Myocyte (in vitro differentiated cells): Measurements from ENCODE around the gene CREB3L2. TPM values are rescaled to one million over a fixed set of nuclear protein-coding genes. Genes with fewer than 3 reads are reported as not detected.

Experiments
- DNase-seq: peaks from one replicate; pipeline ENCODE4 v3.0.0-alpha.2; 2012; ENCODE audit warnings: low read depth
- total RNA-seq: library from RNA; depleted of rRNA; stranded (reverse); fragments of >200 nt; gene quantifications from 2 replicates; pipeline ENCODE4 v1.2.3, GENCODE V29; 2014

The CREB3L2 gene
- total RNA-seq, 1 donor from 2014 or later: 31.3 TPM

DNA sequence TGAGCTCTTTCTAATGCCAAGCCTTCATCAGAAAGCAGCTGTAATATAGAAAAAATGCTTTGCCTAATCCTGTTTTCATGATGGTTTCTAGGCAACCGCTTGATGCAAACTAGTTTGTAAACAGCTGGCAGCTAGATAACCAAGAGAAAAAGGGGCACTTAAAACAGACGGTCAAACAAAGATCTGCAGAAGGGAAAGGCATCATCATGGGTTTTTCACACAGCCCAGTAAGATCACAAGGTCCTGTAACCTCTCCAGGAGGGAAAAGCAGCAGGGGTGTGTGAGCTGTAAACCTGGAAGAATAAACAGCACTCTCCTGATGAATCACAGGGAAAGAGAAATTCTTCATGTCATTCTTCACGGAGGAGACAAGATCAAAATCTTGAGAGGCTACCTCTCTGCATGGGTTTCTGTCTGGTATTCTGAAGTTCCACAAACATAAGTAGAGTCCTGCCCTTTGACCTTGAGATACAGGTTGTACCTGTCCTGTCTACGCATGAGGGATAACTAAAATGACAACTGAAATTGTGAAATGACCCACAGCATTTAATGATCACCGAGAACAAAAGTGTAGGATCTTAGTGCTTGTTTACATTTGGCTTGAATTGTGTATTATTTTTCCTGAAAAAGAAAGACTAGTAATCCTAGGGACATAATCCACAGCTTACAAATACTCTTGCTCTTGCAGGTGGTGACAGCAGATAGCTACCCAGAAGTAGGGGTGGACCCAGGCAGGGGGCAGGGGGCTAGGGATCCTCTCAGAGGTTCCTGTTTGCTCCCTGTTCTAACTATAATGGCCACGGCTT, 48.0 kb downstream of the CREB3L2 start:
- DNase-seq: peak; percentile 89

GRCh38 chr7:137953043-137953664, 48.7 kb downstream of the CREB3L2 start:
- DNase-seq: peak; percentile 56

GRCh38 chr7:137952426-137952805, 49.5 kb downstream of the CREB3L2 start:
- no peak for DNase-seq

- no peak for DNase-seq
Measured at GRCh38 chr7:137951700-137952425, 50.0 kb downstream of the CREB3L2 start.

- no peak for DNase-seq
Measured at GRCh38 chr7:137950967-137951366, 50.9 kb downstream of the CREB3L2 start.

- DNase-seq: no peak
Measured at GRCh38 chr7:137950263-137950621, 51.6 kb downstream of the CREB3L2 start.

DNA sequence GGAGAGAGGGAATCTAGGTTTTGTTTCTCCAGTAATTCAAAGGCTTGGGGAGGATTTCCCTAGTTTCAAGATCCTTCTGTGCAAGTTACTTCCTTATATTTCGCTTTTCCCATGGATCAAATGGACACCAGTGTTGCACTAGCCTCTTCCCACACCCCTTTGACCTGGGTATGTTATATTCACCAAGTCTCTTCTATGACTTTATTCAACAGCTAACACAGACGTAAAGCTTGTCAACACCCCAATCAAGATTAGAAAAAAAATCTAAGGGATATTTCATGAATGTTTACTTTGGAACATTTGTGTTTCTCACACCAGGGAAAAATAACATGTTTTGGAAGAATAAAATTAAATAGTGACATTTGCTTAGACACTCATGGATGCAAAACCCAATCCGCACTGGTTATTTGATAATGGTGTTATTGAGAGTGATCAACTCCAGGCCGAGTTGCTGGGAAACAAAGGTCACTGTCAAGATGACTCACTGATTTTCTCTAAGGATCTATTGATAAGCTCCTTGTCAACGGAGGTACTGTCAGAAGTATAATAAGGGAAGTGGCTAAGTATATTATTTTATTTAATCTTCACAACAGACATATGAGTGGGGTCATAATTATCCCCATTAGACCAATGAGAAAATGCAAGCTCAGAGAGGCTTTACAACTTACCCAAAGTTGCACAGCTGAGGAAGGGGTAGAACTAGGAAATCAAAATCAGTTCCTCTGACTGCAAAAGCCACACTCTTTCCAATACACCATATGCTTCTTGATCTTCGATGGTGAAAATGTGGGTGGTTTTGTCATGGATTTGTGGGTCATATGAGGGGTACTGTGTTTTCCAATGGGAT, 52.2 kb downstream of the CREB3L2 start:
- no peak for DNase-seq

DNA sequence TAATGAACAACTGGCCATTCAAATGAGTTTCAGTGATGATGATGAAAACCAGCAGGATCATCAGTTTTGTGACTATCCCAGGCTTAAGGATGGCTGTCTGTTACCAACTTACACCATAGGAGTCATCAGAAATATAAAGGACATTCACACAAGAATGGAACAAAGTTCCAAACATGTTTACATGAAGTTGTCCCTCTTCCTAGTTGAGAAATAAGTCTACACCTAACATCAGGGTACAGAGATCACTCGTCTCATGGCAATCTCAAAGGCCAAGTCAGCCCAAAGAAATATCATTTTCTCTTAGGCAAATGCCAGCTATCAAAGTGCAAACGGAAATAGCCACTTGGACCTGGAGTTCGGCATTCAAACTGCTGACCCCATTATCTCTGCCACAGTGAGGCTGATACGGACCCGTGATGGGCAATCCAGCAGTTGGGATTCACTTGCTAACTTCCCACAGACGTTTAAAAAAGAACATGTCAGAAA, 53.0 kb downstream of the CREB3L2 start:
- no peak for DNase-seq

DNA sequence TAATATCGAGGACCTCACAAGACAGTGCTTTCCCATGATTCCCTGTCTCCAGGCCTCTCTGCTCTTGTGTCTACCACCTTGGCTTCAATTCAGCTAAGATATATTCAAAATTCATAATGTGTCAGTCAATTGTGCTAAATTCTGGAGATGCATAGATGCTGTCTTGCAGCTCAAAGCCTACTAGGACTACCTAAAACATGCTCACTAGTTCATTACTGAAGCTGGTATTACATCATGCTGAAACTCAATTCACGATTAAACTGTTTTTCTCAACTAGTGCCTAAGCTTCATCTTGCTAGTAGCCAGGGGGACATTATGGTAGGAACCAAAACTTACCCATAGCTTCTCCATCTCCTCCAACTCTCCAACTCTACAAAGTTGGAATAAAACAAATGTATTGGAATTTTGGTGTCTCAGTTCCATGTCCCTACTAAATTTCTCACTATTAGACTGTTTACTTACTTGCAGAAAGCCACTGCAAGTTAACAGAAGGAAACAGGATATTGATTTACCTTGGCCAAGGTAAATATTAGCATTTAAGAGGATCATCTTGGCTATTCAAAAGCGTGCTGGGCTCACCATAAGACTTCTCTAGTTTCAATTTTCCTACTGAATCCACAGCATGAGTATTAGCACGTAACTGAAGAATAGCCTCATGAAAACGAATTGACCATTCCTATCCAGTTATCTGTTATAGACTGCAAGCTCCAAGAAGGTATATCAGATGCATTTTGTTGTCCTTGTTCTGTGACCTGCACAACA, 53.6 kb downstream of the CREB3L2 start:
- DNase-seq: no peak

DNA sequence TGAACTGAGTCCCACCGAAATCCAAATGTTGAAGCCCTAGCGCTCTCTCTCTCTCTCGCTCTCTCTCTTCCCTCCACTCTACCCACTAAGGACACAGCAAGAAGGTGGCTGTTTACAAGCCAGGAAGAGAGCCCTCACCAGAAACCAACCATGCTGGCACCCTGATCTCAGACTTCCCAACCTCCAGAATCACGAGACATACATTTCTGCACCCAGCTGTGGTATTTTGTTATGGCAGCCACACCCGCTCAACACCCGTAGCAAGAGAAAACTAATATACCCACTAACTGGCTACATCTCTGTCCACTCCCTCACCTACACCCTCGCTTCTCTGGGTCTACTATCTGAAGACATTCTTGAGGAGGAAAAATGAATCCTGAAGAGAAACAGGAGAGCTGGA, 54.8 kb downstream of the CREB3L2 start:
- DNase-seq: no peak

- DNase-seq: peak; percentile 55
Measured at GRCh38 chr7:137946011-137946410, 55.9 kb downstream of the CREB3L2 start.

- DNase-seq: peak; percentile 62
Measured at GRCh38 chr7:137944168-137944567, 57.7 kb downstream of the CREB3L2 start.

DNA sequence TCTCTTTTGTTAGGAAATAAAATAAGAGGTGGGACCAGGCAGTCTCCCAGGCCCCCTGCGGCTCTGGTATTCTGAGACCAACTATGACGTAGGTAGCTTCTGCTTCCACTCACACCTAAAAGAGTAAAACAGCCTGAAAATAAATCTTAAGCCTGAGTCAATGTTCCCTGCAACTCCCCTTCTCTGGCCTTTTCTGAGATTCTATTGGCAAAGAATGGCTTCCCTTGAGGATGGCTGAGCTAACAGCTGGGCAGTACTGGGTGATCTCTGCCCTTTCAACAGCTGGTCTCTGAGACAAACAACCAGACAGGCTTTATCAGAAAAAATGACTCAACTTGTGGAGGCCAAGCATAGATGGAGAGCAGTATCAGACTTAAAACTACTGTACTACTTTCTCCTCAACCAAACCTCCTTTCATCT, 58.7 kb downstream of the CREB3L2 start:
- peak; percentile 96 for DNase-seq

DNA sequence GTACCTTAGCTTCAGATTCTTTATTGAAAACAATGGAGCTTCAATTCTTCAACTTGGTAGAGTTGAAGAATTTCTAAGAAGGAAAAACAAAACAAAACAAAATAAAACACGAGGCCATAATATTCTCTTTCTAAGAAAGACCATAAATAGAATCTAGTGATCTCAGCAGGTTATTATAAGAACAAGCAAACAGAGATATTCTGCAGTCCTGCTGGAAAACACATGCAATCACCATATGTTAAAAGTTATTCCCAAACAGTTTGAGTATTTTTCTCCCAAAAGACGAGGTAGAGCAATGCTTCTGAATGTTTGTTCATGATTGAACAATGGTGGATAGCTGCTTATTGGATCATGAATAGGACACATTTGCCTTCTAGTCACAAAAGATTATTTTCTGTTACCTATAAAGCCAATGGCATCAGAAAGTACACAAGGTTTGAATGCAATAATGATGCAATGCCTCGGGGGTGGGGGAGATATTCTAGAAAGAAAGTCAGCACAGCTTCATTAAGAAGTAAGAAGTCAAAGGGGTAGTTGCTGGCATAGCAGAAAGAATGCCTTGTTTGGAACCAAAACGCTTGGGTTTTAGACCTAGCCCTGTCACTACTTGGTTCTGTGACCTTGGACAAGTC, 59.3 kb downstream of the CREB3L2 start:
- no peak for DNase-seq

- no peak for DNase-seq
Measured at GRCh38 chr7:137940656-137941518, 61.0 kb downstream of the CREB3L2 start.

DNA sequence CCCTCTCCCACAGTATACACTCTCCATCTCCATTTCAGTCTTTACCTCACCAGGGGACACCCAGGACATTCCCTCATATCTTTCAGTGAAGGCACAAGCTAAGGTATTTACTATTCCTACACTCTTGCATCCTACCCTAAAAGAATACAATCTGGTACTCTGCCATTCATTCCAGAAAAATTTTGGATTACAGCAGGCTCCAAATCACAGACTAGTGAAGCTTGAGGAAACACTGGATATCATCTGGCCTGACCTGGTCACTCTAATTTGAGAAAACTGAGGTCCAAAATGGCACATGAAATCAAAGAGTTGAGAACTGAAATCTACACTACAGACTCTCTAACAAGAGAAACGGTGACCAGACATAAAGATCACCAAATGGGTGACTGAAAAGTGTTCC, 61.7 kb downstream of the CREB3L2 start:
- DNase-seq: no peak

- no peak for DNase-seq
Measured at GRCh38 chr7:137937202-137937560, 64.7 kb downstream of the CREB3L2 start.

- DNase-seq: no peak
Measured at GRCh38 chr7:137936509-137937201, 65.2 kb downstream of the CREB3L2 start.
